SHP77 treated with DMSO at 0.1 percent for 48 hours (cell line): Measurements from ENCODE around the gene JPH2.

Experiments used
- DNase-seq: peaks from one replicate; lab custom pipeline; 2025; lab: John Stamatoyannopoulos, UW

JPH2 gene

GRCh38 chr20:44187772-44188709 is 1.1 kb upstream of the JPH2 start:
- no peak for DNase-seq

DNA sequence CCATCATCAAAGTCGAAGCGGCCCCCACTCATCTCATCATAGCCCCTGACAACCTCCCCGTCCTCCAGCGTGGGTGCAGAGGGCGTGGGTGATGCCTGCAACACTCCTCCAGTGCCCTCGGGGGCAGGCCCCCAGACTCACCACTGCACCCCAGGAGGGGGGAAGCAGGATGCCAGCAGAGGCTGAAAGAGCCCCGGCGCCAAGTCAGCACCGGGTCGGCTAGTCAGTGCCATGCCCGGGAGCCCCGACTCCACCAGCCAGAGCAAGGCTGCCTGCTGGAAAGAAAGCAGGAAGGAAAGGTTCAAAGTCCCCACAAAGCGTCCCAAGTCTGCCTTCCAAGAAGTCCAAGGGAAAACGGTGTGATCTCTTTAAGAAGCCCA is 324 bp downstream of the JPH2 start:
- no peak for DNase-seq

GRCh38 chr20:44186201-44186600 is 787 bp downstream of the JPH2 start:
- no peak for DNase-seq

DNA sequence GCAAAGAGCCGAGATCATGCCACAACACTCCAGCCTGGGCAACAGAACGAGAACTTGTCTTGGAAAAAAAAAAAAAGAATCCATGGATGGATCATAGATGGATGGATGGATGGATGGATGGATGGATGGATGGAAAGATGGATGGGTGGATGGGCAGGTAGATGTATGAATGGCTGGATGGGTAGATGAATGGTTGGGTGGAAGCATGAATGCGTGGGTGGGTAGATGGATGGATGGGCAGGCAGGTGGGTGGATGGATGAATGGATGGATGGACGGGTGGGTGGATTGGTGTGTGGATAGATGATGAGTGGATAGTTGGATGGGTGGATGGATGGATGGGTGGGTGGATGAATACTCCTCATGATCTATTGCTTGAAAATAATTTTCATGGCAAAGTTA is 1.4 kb downstream of the JPH2 start:
- no peak for DNase-seq

- no peak for DNase-seq
Measured at GRCh38 chr20:44183282-44183681, 3.7 kb downstream of the JPH2 start.

DNA sequence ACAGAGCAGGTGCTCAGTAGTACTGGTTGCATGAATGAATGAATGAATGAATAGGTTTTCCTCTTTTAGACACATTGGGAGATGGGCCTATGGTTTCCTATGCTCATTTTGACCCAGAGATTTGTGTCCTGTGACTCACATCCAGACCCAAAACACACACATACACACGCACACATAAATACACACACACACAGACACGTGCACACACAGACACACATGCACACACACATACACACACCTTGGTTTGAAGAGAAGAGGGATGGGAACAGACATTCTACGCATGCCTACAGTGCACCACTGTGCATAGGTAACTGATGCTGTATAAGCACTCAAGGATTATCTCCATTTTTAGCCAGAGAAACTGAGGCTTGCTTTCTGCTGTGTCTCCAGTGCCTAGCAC is 4.1 kb downstream of the JPH2 start:
- DNase-seq: no peak

- DNase-seq: no peak
Measured at GRCh38 chr20:44182135-44182765, 4.7 kb downstream of the JPH2 start.

- no peak for DNase-seq
Measured at GRCh38 chr20:44181611-44182010, 5.4 kb downstream of the JPH2 start.

GRCh38 chr20:44180814-44181213 is 6.2 kb downstream of the JPH2 start:
- DNase-seq: no peak

DNA sequence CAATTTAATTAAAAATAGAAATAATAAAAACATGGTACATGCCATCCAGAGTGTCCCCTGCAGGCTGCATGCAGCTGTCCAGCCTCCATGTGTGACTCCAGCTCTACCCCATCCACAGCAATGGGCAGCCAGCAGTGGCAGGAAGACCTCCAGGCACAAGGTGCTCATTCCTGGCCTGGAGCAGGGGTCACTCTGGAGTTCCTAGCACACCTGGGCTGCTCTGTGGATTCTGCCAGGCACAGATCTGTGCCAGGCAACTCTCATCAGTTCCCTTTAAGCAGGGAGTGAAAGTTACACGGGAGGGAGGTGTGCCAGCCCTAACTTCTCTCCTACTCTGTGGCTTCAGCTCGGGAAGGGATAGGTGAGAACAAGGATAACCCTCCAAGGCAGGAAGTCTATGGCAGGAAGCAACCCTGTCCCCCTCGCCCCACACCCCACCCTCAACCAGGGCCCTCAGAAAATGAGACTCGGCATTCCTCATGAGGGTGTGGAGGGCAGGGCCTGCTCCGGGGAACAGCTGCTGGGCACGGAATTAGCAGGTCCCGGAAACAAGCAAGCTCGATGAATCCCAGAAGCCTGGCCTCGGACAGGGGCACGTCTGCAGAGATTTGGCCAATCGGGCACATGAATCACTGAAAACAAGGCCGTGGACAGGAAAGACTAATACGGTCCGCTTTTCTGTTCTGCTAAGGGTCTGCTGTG is 10.0 kb downstream of the JPH2 start:
- no peak for DNase-seq

GRCh38 chr20:44174996-44175765 is 11.8 kb downstream of the JPH2 start:
- no peak for DNase-seq

- no peak for DNase-seq
Measured at GRCh38 chr20:44173846-44174245, 13.1 kb downstream of the JPH2 start.

DNA sequence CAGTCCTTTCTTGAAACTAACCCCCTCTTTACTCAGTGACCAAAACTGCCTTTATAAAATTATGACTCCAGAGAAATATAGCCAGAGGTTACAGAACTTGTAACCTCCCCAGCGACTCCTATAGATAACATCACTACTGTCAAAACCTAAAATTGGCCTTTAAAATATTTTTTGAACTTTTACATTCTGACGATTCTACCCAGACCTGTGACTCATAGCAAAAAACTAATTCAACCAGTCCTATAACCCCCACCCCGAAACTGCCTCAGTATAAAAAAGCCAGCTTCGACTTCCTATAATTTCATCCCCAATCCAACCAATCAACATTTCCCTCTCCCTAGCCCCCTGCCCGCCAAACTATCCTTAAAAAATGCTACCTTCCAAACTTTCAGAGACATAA is 13.9 kb downstream of the JPH2 start:
- DNase-seq: no peak

DNA sequence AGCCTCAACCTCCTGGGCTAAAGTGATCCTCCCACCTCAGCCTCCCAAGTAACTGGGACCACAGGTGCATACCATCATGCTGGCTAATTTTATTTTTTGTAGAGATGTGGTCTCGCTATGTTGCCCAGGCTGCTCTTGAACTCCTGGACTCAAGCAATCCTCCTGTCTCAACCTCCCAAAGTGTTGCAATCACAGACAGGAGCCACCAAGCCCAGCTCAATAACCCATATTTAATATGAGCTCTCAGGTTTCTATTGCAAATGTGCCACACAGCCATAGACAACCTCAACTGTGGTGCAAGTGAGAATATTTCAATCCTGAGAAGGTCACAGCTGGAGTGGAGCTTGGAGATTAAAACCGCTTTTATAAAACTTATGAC is 14.4 kb downstream of the JPH2 start:
- no peak for DNase-seq

DNA sequence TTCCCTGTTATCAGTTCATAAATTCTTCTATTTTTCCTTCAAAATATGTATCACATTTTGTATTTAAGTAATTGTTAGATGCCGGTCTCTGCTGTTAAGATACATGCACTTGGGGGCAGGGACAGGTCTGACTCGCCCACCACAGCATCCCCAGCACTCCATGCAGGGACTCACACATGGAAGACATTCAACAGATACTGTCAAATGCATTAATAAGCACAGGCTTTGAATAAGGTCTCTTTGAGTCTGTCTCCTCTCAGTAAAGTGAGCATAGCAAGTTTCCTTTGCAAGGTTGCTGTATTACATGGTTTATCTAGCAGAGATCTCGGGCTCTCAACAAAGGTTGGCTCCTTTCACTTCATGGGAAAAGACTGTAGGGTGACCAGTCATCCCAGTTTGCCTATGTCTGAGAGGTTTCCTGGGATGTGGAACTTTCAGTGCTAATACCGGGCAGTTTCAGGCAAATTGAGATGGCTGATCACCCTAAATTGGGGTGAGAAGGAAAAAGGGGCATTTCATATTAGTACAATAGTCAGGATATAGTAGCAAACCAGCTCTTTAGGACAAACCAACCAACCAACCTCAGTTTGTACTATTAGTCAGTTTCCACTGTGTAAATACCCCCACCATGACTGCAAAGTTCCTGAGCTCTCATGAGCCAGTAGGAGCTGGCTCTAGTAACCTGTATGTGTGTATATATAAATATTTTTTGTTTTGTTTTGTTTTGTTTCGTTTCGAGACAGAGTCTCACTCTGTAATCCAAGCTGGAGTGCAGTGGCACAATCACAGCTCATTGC is 15.0 kb downstream of the JPH2 start:
- DNase-seq: no peak

DNA sequence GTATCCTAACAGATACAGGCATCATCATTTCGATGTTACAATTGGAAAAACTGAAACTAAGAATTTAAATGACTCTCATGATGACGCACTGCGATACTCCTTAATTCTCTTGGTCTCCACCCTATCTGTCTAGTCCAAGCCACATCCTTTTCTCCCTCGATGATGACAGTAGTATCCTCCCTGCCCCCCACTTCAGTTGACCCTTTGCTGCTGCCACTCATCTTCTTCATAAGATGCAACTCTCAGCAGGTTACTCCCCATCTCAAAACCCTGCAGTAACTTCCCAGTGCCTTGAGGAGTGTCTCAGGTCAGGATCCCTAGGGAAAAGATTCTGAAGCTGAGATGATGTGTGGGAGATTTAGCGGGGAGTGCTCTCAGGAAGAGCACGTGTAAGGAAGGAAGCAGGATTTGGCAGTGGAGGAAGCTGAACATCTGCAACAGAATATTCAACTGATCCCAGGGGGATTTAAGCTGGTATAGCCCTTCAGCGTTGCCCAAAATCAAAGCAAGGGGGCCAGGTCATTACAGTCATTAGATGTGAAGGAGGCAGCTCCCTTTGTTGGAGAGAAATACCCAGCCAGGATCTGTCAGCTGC is 16.1 kb downstream of the JPH2 start:
- DNase-seq: no peak

DNA sequence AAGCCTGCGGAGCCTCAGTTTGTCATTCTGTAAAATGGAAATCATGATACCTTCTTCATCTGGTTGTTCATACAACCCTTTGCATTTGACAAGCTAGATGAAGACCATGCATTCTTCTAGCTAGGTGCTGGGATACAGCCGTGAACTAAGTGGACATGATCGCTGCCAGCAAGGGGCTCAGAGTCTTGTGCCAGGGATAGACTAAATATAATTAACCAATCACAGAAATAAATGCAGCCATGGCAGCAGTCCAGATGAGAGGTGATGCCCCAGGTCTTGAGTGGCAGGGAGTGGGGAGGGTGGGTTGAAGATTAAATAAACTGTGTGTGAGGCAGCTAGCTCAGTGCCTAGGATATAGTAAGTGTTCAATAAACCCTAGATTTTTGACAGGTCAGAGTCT is 19.3 kb downstream of the JPH2 start:
- DNase-seq: no peak

GRCh38 chr20:44166477-44166876 is 20.5 kb downstream of the JPH2 start:
- DNase-seq: no peak

- DNase-seq: no peak
Measured at GRCh38 chr20:44166008-44166407, 21.0 kb downstream of the JPH2 start.

GRCh38 chr20:44160133-44160532 is 26.9 kb downstream of the JPH2 start:
- no peak for DNase-seq

DNA sequence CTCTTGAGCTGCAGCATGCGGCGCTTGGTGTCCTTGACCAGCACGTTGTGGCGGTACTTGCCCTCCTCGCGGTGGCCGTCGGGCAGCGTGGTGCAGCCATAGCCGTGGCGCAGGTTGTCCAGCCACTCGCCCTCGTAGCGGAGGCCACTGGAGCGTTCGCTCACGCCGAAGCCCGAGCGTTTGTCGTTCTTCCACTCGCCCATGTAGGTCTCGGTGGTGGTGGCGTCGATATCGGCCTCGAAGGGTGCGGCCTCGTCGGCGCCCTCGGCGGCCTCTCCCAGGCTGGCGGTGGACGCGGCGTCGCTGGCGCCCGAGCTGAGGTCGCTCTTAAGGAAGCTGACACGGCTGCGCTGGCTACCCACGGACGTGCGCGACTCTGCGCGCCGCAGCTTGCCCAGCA is 27.3 kb downstream of the JPH2 start:
- DNase-seq: no peak
